ENCODE data around the gene TENM4.

Gene TENM4

DNA sequence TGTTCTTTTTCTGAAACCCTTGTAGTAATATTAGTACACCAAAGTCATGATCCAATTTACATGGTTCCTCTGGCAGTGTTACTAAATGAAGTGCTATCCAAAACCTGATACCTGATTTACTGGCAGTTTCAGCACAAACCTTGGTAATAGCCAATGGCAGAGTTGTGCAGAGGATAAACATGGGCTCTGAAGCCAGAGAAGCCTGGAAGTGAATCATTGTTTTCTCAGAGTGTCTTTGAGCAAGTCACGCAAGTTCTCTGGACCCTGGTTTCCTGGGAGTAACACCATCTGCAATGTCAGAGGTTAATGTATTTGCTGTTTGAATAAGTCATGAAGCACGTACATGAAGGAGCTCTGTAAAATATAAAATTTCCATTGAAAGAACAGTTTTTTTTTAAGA is 643.9 kb downstream of the TENM4 start:
- Histone ChIP-seq H3K4me3 (ENCODE audit: low read depth in 1 of 2, low read length in 2 of 2) (no peak overlapping the region), H4K20me1 (ENCODE audit: insufficient read depth, low read length) (no peaks in the 10 kb centered on the region), H3K79me2 (ENCODE audit: insufficient read depth, low read length) (no peaks in the 10 kb centered on the region), H3K9ac (ENCODE audit: low read depth, low read length) (no peak overlapping the region), H3K27ac (ENCODE audit: low read length) (no peak overlapping the region), H3K27me3 (ENCODE audit: insufficient read depth, low read length, poor library complexity) (peaks cover 3% of the 10 kb centered on the region), H3K4me2 (ENCODE audit: insufficient read depth, low read length) (no peak overlapping the region), H3K4me1 (ENCODE audit: insufficient read depth, low read length) (0 out of 2 replicates have a peak, but pooled peaks cover 5% of the 10 kb centered on the region), H2AFZ (ENCODE audit: low read depth, low read length) (no peak overlapping the region), H3K9me3 (ENCODE audit: insufficient read depth, low read length, severe bottlenecking) (no peaks in the 10 kb centered on the region), H3K36me3 (ENCODE audit: insufficient read depth, low read length) (no peaks in the 10 kb centered on the region)
- no peak for ATAC-seq (ENCODE audit: insufficient read depth, low read depth)
- no peak for TF ChIP-seq EZH2 (IDR thresholded peaks at IDR 0.05; ENCODE audit: borderline replicate concordance, low read depth, low read length, severe bottlenecking)
- TF ChIP-seq, protein P1, sequence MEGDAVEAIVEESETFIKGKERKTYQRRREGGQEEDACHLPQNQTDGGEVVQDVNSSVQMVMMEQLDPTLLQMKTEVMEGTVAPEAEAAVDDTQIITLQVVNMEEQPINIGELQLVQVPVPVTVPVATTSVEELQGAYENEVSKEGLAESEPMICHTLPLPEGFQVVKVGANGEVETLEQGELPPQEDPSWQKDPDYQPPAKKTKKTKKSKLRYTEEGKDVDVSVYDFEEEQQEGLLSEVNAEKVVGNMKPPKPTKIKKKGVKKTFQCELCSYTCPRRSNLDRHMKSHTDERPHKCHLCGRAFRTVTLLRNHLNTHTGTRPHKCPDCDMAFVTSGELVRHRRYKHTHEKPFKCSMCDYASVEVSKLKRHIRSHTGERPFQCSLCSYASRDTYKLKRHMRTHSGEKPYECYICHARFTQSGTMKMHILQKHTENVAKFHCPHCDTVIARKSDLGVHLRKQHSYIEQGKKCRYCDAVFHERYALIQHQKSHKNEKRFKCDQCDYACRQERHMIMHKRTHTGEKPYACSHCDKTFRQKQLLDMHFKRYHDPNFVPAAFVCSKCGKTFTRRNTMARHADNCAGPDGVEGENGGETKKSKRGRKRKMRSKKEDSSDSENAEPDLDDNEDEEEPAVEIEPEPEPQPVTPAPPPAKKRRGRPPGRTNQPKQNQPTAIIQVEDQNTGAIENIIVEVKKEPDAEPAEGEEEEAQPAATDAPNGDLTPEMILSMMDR (IDR thresholded peaks at IDR 0.05; ENCODE audit: borderline replicate concordance, extremely low read depth, low read length, poor library complexity, severe bottlenecking) = no peak
- no peak for DNase-seq

DNA sequence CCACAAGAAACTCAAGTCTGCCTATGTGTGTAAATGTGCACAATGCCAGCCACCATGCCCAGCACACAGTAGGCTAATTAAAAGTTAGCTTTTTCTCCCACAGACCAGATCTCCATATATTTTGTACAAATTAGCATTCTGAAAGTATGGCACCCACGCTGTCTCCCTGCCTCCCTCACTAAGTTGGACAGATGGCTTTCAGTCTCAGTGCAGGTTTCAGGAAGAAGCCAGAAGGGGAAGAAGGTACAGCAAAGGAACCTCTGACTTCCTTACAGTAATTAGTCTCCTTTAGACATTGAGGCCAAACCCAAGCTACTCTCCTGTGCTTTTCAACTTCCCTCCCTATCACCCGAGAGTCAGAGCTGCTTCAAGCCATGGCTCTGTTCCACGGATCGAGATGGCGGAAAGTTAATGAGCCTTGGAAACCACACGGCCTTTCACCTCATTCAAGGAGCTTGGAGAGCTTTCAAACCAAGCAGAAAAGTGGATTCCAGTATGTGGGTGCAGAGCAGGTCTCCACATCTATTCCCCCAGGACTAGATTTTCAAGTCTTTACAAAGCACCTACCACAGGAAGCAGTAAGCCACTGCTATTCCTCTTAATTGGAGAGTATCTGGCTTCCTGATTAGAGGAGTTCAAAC is 645.1 kb downstream of the TENM4 start:
- no peak for TF ChIP-seq EZH2 (IDR thresholded peaks at IDR 0.05; ENCODE audit: borderline replicate concordance, low read depth, low read length, severe bottlenecking)
- TF ChIP-seq, protein P1 (IDR thresholded peaks at IDR 0.05; ENCODE audit: borderline replicate concordance, extremely low read depth, low read length, poor library complexity, severe bottlenecking) = no peak
- H2AFZ ChIP-seq (ENCODE audit: low read depth, low read length) = no peak overlapping the region
- no peaks in the 10 kb centered on the region for H3K4me1 ChIP-seq (ENCODE audit: insufficient read depth, low read length)
- no peak overlapping the region for H3K27ac ChIP-seq (ENCODE audit: low read length)
- H3K27me3 ChIP-seq (ENCODE audit: insufficient read depth, low read length, poor library complexity) = peaks cover 3% of the 10 kb centered on the region
- no peak overlapping the region for H3K4me2 ChIP-seq (ENCODE audit: insufficient read depth, low read length)
- no peaks in the 10 kb centered on the region for H3K9me3 ChIP-seq (ENCODE audit: insufficient read depth, low read length, severe bottlenecking)
- no peaks in the 10 kb centered on the region for H3K36me3 ChIP-seq (ENCODE audit: insufficient read depth, low read length)
- no peak for ATAC-seq (ENCODE audit: insufficient read depth, low read depth)
- DNase-seq = no peak
- no peak overlapping the region for H3K4me3 ChIP-seq (ENCODE audit: low read depth in 1 of 2, low read length in 2 of 2)
- H3K9ac ChIP-seq (ENCODE audit: low read depth, low read length) = no peak overlapping the region
- H4K20me1 ChIP-seq (ENCODE audit: insufficient read depth, low read length) = no peaks in the 10 kb centered on the region
- no peaks in the 10 kb centered on the region for H3K79me2 ChIP-seq (ENCODE audit: insufficient read depth, low read length)

DNA sequence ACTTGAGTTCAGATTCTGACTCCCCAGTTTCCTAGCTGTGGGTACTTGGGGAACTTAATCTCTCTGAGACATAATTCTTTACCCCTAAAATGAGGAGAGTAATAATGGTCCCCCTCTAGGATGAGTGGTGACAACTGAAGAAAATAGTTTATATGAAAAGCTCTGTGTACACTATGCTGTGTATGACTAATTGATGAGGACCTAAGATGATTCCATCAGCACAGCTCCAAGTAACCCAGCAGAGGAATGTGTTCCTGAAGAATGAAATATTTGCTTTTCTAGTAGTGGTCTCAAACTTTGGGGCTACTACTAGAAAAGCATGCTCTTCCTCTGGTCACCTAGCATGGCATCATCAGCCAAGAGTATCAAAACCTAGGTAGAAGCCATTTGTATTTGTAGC is 648.9 kb downstream of the TENM4 start:
- H3K9me3 ChIP-seq (ENCODE audit: insufficient read depth, low read length, severe bottlenecking) = no peaks in the 10 kb centered on the region
- no peak overlapping the region for H2AFZ ChIP-seq (ENCODE audit: low read depth, low read length)
- no peak overlapping the region for H3K4me2 ChIP-seq (ENCODE audit: insufficient read depth, low read length)
- DNase-seq = no peak
- ATAC-seq (ENCODE audit: insufficient read depth, low read depth) = no peak
- H3K36me3 ChIP-seq (ENCODE audit: insufficient read depth, low read length) = no peaks in the 10 kb centered on the region
- no peaks in the 10 kb centered on the region for H3K4me1 ChIP-seq (ENCODE audit: insufficient read depth, low read length)
- TF ChIP-seq EZH2 (IDR thresholded peaks at IDR 0.05; ENCODE audit: borderline replicate concordance, low read depth, low read length, severe bottlenecking) = no peak
- TF ChIP-seq, protein P1 (IDR thresholded peaks at IDR 0.05; ENCODE audit: borderline replicate concordance, extremely low read depth, low read length, poor library complexity, severe bottlenecking) = no peak
- peaks cover 5% of the 10 kb centered on the region for H3K27me3 ChIP-seq (ENCODE audit: insufficient read depth, low read length, poor library complexity)
- no peak overlapping the region for H3K9ac ChIP-seq (ENCODE audit: low read depth, low read length)
- no peaks in the 10 kb centered on the region for H3K79me2 ChIP-seq (ENCODE audit: insufficient read depth, low read length)
- H3K27ac ChIP-seq (ENCODE audit: low read length) = no peak overlapping the region
- H3K4me3 ChIP-seq (ENCODE audit: low read depth in 1 of 2, low read length in 2 of 2) = no peak overlapping the region
- H4K20me1 ChIP-seq (ENCODE audit: insufficient read depth, low read length) = no peaks in the 10 kb centered on the region

Data from DND-41 (cell line).